Kasumi-1 (cell line): ENCODE results near the gene EED.
"Not testable (repeated sequence)": the region's sequence is repeated elsewhere in the genome, so short reads cannot be mapped to it uniquely, and the experiment has no call there.

Experiments used
- DNase-seq, 2 experiments: peaks; one replicate each; lab custom pipeline; 2025; lab: John Stamatoyannopoulos, UW

The EED gene

GRCh38 chr11:86219311-86220193 lies 25.0 kb upstream of the EED start:
- DNase-seq: no peak

DNA sequence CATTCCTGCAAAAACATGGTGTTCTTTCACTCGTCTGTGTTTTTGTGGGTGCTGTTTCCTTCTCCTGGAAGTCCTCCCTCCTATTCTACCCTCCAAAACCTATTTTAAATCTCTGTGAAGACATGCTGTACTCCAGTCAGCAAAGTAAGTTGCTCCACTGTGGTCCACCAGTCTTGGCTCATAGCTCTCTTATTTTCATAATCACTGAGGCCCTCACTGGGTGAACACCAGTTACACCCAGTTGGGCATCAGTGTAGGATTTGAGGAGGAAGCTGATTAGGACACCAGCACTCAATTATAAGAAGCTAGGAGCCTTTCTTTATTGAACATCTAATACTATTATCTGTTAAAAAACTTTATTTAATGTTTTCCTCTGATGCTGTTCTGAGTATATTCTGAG lies 23.9 kb upstream of the EED start:
- no peak for DNase-seq

DNA sequence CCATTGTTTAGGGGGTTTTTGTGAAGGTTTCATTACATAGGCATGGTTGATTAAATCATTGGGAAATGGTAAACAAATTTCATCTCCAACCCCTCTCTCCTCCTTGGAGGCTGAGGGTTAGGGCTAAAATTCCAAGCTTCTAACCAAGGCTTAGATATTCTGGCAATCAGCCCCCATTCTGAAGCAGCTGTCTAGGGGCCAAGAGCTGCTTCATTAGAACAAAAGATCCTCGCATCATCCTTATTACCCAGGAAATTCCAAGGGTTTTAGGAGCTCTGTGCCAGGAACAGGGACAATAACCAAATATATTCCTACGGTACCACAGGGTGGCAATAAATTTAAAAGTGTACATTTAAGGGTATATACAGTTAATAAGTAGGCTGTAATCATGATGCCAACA lies 22.5 kb upstream of the EED start:
- DNase-seq: no peak

- not testable (repeated sequence) for DNase-seq
Observed at GRCh38 chr11:86224575-86224974, 20.0 kb upstream of the EED start.

GRCh38 chr11:86225344-86225743 lies 19.2 kb upstream of the EED start:
- DNase-seq: not testable (repeated sequence)

- DNase-seq: no peak
Observed at GRCh38 chr11:86228269-86229038, 16.1 kb upstream of the EED start.

DNA sequence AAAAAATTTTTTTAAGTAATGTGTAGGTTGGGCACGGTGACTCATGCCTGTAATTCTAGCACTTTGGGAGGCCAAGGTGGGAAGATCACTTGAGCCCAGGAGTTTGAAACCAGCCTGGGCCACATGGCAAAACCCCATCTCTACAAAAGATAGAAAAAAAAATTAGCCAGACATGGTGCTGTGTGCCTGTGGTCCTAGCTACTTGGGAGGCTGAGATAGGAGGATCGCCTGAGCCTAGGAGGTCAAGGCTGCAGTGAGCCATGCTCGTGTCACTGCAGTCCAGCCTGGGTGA lies 15.6 kb upstream of the EED start:
- not testable (repeated sequence) for DNase-seq

DNA sequence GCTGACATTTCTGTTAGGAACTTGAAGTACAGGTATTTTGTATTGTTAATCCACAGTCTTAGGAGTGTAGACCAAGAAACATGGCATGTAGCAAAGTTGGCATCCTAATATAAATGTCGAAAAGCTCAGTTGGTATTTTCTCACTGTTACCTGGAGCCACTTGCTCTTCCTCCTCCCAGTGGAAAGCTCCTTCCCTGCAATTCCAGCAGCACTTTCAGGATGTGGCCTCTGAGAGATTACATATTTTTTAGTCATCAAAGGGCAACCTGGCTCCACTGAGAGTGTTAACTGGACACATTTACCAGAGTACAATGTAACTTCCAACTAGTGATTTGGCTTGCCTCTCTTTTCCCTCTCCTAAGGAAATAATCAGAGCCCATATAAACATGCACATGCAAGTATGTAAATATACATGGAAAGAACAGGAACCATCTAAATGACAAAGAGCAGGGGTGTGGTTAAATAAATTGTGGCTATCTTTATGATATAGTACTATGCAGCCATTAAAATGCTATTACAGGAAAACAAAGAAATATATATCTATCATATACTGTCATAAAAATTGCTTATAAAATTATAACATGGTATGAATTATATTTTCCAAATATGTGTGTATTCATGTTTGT lies 14.3 kb upstream of the EED start:
- no peak for DNase-seq

GRCh38 chr11:86230921-86231434 lies 13.6 kb upstream of the EED start:
- DNase-seq: no peak

DNA sequence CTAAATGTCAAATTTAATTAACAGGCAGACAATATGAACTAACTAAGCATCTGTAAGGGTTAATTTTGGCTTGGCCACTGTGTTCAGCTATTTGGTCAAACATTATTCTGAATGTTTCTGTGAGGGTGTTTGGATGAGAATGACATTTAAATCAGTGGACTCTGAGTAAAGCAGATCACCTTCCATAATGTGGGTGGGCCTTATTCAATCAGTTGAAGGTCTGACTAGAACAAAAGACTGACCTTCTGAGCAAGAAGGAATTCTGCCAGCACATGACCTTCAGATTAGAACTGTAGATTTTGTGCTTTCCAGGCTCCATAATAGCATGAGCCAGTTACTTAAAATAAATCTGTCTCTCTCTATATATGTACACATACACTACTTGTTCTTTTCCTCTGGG lies 12.0 kb upstream of the EED start:
- no peak for DNase-seq

GRCh38 chr11:86234831-86235461 lies 9.6 kb upstream of the EED start:
- DNase-seq: no peak

GRCh38 chr11:86237267-86237804 lies 7.2 kb upstream of the EED start:
- DNase-seq: no peak

- DNase-seq: no peak
Observed at GRCh38 chr11:86240164-86240563, 4.4 kb upstream of the EED start.

DNA sequence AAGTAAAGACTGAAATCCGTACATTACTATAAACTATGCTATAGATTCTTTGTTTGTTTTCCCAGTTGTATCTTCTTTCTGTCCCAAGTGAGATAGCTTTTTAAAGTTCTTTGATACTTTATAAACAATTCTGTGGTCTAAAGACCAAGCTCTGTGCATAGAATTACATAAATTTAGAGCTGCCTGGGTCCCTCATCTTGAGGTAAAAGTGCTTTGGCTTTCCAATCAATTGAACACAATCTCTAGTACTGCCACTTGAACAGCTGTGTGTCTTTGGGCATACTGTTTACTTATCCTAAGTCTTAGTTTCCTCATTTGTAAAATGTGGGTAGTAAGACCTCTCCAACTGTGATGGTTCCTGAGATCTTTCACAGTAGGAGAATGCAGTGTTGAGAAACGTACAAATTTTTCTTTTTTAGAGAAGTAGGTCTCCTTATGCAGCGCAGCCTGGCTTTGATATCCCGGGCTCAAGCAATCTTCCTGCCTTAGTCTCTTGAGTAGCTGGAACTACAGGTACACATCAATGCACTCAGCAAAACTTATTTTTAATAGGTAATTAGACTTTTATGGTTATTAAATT lies 2.5 kb upstream of the EED start:
- no peak for DNase-seq

- no peak for DNase-seq
Observed at GRCh38 chr11:86243396-86243795, 1.2 kb upstream of the EED start.

DNA sequence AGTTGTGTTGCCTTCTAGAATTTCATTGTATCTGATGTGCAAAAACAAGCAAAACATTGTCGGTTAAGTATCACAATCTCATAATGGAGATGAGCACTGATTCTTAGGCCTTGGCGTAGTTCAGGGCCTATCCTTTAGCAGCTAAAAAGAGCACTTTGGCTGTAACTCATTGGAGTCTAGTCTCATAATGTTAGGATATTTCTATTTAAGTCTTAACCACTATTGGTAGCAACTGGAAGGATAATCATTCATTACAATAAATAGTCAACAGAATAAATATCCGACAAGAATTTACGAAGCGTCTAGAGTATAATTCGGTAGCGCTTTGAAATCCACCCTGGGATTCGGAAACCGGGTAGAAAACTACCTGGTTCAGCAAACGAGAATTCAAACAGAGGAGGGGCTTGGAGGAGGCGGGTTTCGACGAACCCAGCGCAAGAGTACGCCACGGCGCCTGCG lies 461 bp upstream of the EED start:
- peak in 1 of 2 experiments; percentile 97 for DNase-seq

GRCh38 chr11:86245369-86246292 lies 1.1 kb downstream of the EED start:
- DNase-seq: peak; percentile 35 to 55

DNA sequence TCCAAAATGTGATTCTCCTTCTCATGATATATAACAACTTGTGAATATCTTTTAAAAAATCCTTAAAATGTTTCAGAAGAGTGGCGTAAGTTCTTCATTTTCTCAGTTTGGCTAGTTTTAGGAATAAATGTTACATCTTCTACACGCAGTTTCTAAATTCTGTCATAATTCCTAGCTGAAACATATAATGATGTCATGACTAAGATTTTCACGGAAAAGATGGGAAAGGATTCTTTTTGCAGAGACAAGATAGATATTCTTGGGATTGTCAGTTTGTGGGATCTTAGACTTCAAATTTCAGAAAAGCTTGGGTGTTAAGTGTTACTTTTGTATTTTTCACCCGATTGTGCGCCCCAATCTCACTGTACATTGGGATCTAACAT lies 1.7 kb downstream of the EED start:
- no peak for DNase-seq

- DNase-seq: no peak
Observed at GRCh38 chr11:86247608-86248007, 3.1 kb downstream of the EED start.

GRCh38 chr11:86248609-86249008 lies 4.1 kb downstream of the EED start:
- DNase-seq: no peak
